Renal cortex interstitium (tissue), 15 donors: ENCODE data around the gene IKZF2. TPM values are rescaled to one million over a fixed set of nuclear protein-coding genes. Genes with fewer than 3 reads are reported as not detected.

Experiments
- DNase-seq, 11 donors: peaks; one replicate each; pipeline ENCODE4 v3.0.0-alpha.2; 2013; ENCODE audit warnings: low read depth in 9 of 11, low spot score in 4 of 11; ENCODE audit errors: extremely low read depth in 1 of 11
- long read RNA-seq, 16 experiments: transcript quantifications; one replicate each; lab custom pipeline, GENCODE V29; 2026
- polyA plus RNA-seq, 3 donors: library from polyadenylated mRNA; unstranded; fragments of 120-200 nt; gene quantifications; one replicate each; pipeline ENCODE4 v1.2.1, GENCODE V29; 2013; ENCODE audit not compliant: insufficient read length in 3 of 3

The IKZF2 gene
- 1 to 10 TPM; 6.5 to 9.6 (median 7.9) TPM for polyA plus RNA-seq
- long read RNA-seq, donor 1 = 0 reads
- long read RNA-seq, donor 2, partial matches to known transcripts = 0 of 1 reads
- long read RNA-seq, donor 2, other reads (novel, unspliced or antisense) = 0 of 1 reads
- long read RNA-seq, donor 3 = 0 reads
- long read RNA-seq, donor 4, partial matches to known transcripts = 6 of 6 reads
- long read RNA-seq, donor 4, other reads (novel, unspliced or antisense) = 0 of 6 reads
- long read RNA-seq, donor 5 = 0 reads
- long read RNA-seq, donor 6 = 0 reads
- long read RNA-seq, donor 7 = 0 reads
- long read RNA-seq, donor 8, partial matches to known transcripts = 0 of 1 reads
- long read RNA-seq, donor 8, other reads (novel, unspliced or antisense) = 0 of 1 reads
- long read RNA-seq, donor 9, partial matches to known transcripts = 0 of 1 reads
- long read RNA-seq, donor 9, other reads (novel, unspliced or antisense) = 0 of 1 reads
- long read RNA-seq, donor 10, partial matches to known transcripts = 0 of 1 reads
- long read RNA-seq, donor 10, other reads (novel, unspliced or antisense) = 0 of 1 reads
- long read RNA-seq, donor 11 = 0 reads
- long read RNA-seq, donor 12 = 0 reads
- long read RNA-seq, donor 13 = 0 reads
- long read RNA-seq, donor 14 = 0 reads
- long read RNA-seq, donor 15 = 0 reads
- long read RNA-seq, donor 16 = 0 reads

DNA sequence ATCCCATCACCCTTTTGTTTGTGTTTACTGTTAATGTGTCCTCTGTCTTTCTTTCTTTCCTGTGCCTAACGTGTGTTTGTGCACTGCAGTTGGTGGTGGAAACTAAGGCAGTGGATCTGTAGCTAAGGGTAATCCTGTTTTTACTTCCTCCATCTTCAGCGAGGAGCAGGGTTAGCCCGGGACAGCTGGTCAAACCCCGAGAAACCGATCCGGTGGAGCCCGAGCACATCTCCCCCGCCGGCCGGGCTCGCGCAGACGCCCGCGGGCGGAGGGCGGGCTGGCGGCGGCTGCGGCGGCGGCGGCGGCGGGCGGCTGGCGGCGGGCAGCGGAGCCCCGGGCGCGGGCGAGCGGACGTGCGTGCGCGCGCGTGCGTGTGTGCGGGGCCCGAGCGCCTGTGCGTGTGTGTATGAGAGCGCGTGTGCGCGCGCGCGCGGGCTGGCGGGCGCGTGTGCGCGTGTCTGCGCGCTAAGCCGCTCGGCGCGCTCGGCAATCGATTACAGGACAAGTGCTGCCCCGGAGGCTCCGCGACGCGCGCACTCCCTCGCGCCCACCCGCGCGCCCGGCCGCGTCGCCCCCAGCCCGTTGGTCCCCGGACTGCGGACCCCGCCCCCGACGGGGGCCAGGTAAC, at the start of gene IKZF2:
IKZF2 (minus strand) TSS at position 176 of the 628 bp plus-strand sequence. CDS start 2,983 bp downstream, outside the sequence.
- peak; percentile 56 to 85 (median 82) for DNase-seq

DNA sequence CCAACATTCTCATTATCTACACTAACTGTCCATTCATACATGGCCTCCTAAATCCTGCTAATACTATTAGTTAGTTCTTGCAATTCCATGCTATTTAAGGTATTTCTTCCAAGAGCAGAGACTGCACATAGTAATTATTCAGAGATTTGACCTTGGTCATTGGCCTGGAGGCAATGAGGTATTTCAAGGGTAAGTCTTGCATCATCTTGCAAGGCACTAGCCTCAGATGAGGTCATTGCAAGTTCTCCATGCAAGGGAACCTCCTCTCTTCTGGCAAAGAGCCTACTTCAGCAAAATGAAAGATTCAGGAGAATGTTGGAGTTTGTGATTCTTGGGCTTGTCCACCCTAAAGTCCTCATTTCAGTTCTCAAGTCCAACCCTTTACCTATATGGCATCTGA, 48.5 kb upstream of the IKZF2 start:
- DNase-seq = no peak

DNA sequence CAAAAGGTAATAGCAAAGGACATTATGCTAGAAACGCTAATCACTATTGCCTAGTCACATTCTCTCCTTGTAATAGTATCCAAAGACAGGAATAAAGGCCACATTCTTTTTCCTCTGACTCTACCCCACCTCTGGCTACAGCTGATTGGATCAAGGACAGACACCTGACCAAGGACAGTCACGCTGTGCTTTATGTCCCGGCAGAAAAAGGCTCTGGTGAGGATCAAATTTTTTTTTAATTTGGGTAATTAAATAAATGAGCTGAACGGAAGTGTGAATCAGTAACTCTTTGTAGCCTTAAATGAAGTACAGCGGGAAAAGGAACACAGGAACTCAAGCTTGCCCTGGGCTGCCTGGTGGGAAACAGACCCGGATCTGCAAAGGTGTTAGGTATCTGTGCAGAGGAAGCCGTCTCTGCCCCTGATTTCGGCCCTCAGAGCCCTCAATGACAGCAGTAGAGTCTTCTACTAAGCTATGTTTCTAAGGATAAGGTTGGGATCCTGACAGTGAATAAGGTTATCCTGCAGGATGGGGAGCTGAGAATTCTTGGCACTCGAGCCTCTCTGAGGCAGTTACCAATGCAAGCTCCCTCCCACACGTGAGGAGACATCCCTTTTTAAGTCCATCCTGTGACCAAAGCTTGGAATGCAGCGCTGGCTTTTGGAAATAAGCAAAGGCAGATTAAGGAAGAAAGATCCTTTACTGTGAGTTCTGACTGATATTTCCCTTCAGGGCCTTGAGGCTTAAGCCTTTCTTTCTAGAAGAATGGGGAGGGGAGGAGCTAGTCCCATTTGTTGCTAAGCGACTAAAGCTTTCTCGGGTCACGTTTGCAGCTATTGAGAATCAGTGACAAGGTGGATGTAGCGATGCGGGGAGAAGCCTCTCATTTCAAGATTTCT, 37.8 kb upstream of the IKZF2 start:
- peak in 1 of 11 donors; percentile 18 for DNase-seq

DNA sequence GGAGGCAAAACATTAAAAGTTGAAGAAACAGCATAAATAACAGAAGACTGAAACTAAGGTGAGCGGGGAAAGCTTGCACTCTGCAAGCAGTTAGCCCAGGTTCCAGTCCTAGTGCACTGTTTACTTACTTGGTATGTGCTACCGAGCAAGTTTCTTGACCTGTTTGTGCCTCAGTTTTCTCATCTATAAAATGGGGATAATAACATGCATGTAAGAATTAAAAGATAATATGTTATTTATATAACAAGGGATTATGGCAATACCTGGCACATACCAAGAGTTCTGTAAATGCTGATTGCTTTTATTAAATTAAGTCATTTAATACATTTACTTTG, 37.1 kb upstream of the IKZF2 start:
- no peak for DNase-seq

DNA sequence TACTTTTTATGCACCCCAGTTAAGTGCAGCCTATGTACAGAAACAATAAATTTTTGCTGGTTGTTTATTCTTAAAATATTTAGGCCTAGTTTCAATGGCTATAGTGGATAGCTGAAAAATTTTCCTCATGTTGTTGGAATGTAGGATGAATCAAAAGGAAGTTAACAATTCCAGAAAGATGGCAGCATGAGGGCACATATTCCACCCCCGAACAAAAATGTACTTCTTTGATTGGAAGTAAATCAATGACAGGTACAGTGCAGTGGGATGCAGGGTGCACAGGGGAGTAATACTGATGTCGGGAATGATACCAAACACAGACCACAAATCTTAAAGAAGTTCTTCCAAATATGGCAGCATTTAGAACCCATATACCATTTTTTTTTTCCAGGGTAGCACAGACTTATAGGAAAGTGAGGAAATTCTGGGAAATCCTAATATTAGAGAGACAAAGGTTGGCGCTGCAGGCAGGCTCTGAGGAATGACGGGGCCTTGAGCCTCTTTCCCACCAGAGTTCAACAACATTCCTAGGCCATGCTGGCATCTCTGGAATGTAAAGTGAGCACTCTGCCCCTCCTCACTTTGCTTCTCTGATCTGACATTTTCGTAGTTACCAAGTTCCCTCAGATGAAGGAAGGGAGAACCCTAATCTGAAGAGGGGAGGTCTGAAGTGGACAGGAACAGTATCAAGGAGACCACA, 36.6 kb upstream of the IKZF2 start:
- DNase-seq = peak in 4 of 11 donors; percentile 31 to 53 (median 47)

GRCh38 chr2:213187386-213187785, 36.0 kb upstream of the IKZF2 start:
- no peak for DNase-seq

DNA sequence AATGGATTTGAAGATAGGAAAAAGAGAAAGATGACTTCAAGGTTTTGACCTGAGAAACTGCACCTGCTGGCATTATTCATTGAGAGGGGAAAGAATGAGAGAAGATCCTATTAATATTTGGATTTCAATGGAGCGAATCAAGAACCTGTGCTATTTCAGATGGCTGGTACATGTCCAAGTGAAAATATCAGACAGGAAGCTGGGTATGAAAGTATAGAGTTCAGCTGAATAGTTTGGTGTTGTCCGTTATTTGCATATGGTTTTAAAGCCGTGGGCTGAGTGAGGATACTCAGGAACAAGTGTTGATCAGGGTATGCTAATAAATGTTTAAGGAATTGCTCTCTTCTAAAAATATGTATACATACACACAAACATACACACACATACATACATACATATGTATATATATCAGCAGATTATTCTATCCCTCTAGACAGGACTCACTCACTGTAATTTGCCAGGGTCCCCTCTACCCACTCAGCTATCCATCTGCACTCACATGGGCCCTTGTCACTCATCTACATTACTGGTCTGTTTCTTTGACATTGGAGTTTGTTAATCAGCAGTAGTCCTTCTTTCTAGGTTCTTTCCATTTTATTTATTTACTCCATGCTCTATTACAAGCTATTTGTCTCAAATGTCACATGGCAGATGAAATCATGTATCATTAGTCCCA, 33.9 kb upstream of the IKZF2 start:
- DNase-seq = no peak

DNA sequence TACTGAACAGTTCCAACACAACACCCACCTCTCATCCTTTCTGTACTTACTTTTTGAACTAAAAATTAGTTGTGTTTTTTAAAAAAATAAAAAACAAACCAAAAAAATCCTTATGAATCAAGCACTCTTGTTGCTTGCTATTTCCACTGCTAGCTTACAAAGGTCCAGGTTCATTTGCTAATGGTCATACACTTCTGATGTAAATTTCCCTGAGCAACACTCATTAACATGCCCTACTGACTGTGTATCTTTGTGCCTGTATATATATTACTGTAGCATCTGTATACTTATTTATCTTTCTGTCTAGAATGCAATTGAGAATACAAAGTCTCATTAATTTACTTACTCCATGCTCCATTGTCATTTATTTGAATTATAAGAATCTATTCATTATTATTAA, 30.3 kb upstream of the IKZF2 start:
- no peak for DNase-seq

DNA sequence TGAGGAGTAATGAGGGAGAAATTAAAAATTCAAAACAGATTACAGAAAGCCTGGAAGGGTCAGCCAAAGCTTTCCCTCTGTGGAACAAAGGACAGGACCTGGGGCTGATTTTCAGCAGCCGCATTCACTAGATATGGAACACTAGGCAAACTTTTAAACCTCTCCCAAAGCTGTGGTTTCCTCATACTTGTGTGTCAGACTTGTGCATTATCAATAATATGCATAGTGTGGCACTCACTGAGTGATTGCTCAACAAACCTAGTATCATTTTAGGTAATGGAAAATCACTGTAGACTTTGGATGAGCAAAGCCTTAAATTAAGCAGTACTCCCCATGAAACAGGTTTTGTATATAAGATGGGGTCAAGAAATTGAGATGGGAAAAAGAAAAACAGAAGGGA, 26.3 kb upstream of the IKZF2 start:
- no peak for DNase-seq

- DNase-seq = no peak
These were observed 24.3 kb upstream of the IKZF2 start for GRCh38 chr2:213175673-213176247.

DNA sequence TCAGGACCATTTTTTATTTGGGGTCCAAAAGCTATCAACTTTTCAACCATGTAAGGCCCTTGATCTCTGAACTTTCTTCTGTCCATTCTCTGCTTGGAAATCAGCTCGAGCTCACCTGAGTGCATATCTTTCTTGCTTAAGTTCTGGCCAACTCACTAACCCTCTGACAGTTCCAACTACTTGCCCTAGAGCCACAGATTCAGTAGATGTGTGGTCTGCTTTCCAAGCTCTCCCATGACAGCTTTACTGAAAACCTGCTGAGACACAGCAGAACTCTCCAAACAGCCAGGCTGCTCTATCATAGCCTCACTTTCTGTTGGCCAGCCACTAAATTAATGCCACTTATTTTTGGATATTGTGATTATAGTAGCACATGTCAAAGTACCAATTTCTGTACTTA, 21.2 kb upstream of the IKZF2 start:
- no peak for DNase-seq

- DNase-seq = no peak
These were observed 19.7 kb upstream of the IKZF2 start for GRCh38 chr2:213171147-213171546.

DNA sequence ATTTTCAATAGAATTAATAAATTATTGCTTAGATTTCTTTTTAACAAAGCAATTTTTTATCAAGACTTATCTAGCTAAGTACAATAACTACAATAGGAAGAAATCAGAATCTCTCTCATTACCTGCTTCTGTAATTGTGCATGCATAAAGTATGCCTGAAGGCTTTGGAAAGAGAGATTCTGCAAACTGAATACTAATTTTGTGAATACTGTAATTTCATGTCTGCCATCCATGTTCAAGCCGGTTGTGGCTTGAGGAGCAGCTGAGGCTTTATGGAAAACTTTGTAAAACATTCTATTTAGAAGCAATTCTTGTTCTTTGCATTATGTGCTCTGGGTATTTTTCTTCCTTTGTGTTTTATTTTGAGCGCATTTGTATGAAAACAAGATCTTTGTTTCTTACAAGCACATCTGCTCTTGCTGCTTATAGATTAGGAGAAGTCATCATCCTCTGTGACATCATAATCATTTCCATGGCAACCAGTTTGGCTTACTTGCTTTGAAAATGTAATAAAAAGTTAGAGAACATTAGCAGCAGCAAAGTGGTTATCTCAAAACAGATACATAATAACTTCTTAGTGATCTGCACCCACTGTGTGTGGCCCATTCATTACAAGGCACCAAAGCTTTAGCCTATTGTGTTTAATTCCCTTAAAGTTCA, 16.0 kb upstream of the IKZF2 start:
- DNase-seq = no peak

GRCh38 chr2:213166109-213166508, 14.7 kb upstream of the IKZF2 start:
- DNase-seq = no peak

DNA sequence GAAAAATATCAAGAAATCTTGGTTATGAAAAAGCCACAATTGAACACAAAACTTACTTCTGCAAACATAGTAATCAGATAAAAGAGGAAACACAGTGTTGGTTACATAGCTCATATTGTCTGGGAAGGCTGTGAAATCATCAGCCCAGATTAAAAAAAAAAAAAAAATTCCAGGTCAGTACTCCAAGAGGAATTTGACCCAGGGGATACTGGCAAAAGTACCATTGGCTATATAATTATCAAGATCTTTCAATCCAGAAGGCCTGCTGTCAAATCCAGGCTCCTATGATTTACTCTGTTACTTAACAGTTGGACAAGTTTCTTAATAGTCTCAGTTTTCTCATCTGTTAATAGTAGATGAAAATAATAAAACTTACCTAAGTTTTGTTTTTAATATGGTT, 12.9 kb upstream of the IKZF2 start:
- no peak for DNase-seq

DNA sequence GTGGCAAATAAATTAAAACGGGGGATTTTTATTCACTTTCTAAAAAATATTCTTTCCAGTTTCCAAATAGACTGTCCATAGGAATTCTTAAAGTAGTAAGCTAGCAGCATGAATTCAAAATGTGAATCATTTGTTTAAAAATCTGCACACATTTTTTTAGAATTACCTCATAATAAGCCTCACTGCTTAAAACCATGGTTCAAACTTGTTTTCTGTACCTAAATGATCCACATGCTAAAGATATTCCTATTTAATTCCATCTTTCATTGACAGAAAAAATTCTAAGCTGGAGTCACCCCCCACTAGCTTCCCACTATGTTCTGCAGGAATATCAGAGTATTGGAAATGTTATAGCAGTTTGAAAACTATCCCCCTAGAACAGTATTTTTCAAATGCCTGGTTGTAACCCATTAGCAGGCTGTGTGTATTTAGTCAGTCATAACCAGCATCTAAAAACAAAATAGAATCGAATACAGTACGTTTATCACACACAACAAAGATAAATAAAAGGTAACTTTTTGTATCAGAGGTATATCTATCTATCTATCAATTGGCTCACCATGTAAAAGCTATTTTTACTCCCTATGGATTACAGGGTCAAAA, 11.2 kb upstream of the IKZF2 start:
- DNase-seq = no peak
